Measurements from ENCODE around the gene KSR1. TPM values are rescaled to one million over a fixed set of nuclear protein-coding genes. Genes with fewer than 3 reads are reported as not detected.
A peak's percentile ranks its signal among the peaks of the same experiment; 100 is the strongest.

The KSR1 gene
- total and polyA plus RNA-seq, 9 of the 15 experiments (the other 6 are each of a cell fraction or from before 2014, with no cell fraction given): 1.4 to 51.7 (median 18.4) TPM

- TF ChIP-seq XRCC4 (IDR thresholded peaks at IDR 0.05; ENCODE audit: extremely low read depth, insufficient read depth, insufficient read length) (no peak), EP400 (IDR thresholded peaks at IDR 0.05) (peak; percentile 59), ELK3 (CRISPR knock-in tag; IDR thresholded peaks at IDR 0.05) (no peak), ARID4B (CRISPR knock-in tag; IDR thresholded peaks at IDR 0.05) (peak; percentile 52; the same call in 1 of the 2 replicates), IFI16 (CRISPR knock-in tag; IDR thresholded peaks at IDR 0.05) (no peak), RAD21 (CRISPR knock-in tag; conservative IDR thresholded peaks at IDR 0.05 in 1 of 2, IDR thresholded peaks at IDR 0.05 in 1 of 2) (peak in 1 of 2 experiments; percentile 35; a peak in 1 of 4 replicates), TBP (optimal IDR thresholded peaks at IDR 0.05; ENCODE audit: low read depth, low read length) (no peak), ZNF3 (CRISPR knock-in tag; IDR thresholded peaks at IDR 0.05) (no peak), CBX3 (IDR thresholded peaks at IDR 0.05; ENCODE audit: borderline replicate concordance in 1 of 2, low read length in 2 of 2) (no peak), RBM17 (IDR thresholded peaks at IDR 0.05; ENCODE audit: borderline replicate concordance, low read depth, low read length) (no peak), RFX1 (IDR thresholded peaks at IDR 0.05) (no peak), ZNF175 (CRISPR knock-in tag; IDR thresholded peaks at IDR 0.05; ENCODE audit: low read depth) (no peak), TFAM (CRISPR knock-in tag; conservative IDR thresholded peaks at IDR 0.05) (no peak), FOSL1 (tag; conservative IDR thresholded peaks at IDR 0.05) (peak; percentile 28; the same call in 1 of the 2 replicates), ZNF583 (CRISPR knock-in tag; IDR thresholded peaks at IDR 0.05) (no peak), BHLHE40 (IDR thresholded peaks at IDR 0.05; ENCODE audit: low read length) (peak; percentile 41; the same call in 1 of the 2 replicates), ZKSCAN3 (CRISPR knock-in tag; IDR thresholded peaks at IDR 0.05) (no peak), ETV5 (CRISPR knock-in tag; IDR thresholded peaks at IDR 0.05; ENCODE audit: low read depth) (peak; percentile 51; the same call in 1 of the 2 replicates), GATAD2B (IDR thresholded peaks at IDR 0.05; ENCODE audit: borderline replicate concordance) (no peak)
Observed at GRCh38 chr17:27526604-27527002, 70.4 kb downstream of the KSR1 start (continued).
